Measurements from ENCODE around the gene SLC6A9. TPM values are rescaled to one million over a fixed set of nuclear protein-coding genes. Genes with fewer than 3 reads are reported as not detected.

SLC6A9 gene
- total and polyA plus RNA-seq, 2 donors = 6.1 to 19.8 TPM

DNA sequence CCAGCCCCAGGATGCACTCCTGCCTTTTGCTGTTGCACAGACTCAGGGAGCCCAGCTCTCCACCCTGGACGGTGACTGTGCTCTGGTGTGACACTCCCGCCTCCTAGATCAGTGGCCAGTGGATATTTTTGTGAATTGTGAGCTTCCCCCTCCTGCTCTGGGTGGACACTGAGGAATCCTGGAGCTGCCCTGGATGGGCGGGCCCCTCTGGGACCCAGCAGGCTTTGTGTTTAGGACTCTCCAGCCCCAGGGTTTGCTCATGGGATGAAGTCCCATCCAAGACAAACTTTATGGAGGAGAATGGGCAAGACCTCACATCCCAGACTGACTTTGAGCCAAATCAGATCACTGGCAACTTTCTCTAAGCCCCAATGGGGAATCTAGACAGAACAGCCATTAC is 16.1 kb downstream of the SLC6A9 start:
- DNase-seq (ENCODE audit: extremely low spot score) = no peak

DNA sequence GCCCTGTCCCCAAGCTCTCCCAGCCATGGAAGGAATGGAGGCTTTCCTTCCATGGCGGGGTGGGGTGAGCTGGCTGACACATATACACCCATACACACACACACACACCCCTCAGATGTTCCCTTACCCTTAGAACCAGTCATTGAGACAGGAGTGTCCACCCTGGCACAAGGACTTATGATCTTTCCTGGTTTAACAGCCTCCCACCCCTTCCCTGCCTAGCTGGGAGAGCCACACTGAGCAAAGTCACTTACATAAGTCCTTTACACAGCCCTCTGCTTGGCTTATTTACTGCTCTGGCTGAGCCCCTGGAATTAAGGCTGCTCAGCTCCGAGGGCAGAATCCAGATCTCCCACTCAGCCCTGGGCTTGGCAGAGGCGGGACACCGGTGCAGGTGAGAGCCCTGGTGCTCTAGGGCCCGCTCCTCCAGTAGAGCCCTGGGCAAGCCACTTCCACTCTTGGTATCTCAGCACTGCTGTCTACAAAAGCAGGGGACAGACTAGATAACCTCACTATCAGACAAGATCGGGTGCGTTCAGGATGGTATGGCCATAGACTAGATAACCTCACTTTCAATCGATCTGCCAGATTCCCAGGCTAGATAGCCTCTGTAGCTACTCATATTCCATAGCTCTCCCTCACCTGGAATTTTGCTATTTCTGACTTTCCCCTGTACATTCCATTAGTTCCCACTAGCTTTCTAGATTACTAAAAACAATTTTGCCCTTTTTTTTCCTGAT is 16.7 kb downstream of the SLC6A9 start:
- Histone ChIP-seq H3K4me1 (ENCODE audit: insufficient read depth) (no peaks in the 10 kb centered on the region), H3K27ac (ENCODE audit: low read depth) (no peak overlapping the region), H3K36me3 (ENCODE audit: insufficient read depth) (no peaks in the 10 kb centered on the region), H3K4me3 (ENCODE audit: low read depth, low read length) (no peak overlapping the region)
- 75% methylated on average over 8 of the region's 8 CpGs for WGBS
- no peak for DNase-seq (ENCODE audit: extremely low spot score)

More for the DNA sequence above, 16.1 kb downstream of the SLC6A9 start:
- 56% methylated on average over 3 of the region's 3 CpGs for WGBS
- Histone ChIP-seq H3K27ac (ENCODE audit: low read depth) (no peak overlapping the region), H3K4me3 (ENCODE audit: low read depth, low read length) (no peak overlapping the region), H3K36me3 (ENCODE audit: insufficient read depth) (no peaks in the 10 kb centered on the region), H3K4me1 (ENCODE audit: insufficient read depth) (no peaks in the 10 kb centered on the region)

DNA sequence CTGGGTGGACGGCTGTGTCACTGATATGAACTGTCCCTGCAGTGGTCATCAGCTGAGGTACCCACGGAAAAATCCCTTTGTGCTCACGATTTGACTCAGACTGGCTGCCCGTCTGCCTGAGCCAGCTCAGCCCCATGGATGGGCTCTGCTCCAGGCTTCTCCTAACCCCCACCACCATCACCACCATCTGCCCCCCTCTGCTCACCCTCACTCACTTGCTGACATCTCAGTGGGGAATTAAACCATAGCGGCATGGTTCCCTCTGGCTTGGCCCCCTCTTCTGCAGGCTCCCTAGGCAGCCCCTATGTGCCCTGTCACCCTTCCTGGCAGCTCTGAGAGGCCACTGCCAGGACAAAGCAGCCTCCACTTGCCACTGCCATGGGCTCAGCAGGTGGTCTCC is 17.3 kb downstream of the SLC6A9 start:
- WGBS = 71% methylated on average over 5 of the region's 5 CpGs
- H3K4me3 ChIP-seq (ENCODE audit: low read depth, low read length) = no peak overlapping the region
- H3K4me1 ChIP-seq (ENCODE audit: insufficient read depth) = no peaks in the 10 kb centered on the region
- no peak for DNase-seq (ENCODE audit: extremely low spot score)
- H3K27ac ChIP-seq (ENCODE audit: low read depth) = no peak overlapping the region
- no peaks in the 10 kb centered on the region for H3K36me3 ChIP-seq (ENCODE audit: insufficient read depth)

DNA sequence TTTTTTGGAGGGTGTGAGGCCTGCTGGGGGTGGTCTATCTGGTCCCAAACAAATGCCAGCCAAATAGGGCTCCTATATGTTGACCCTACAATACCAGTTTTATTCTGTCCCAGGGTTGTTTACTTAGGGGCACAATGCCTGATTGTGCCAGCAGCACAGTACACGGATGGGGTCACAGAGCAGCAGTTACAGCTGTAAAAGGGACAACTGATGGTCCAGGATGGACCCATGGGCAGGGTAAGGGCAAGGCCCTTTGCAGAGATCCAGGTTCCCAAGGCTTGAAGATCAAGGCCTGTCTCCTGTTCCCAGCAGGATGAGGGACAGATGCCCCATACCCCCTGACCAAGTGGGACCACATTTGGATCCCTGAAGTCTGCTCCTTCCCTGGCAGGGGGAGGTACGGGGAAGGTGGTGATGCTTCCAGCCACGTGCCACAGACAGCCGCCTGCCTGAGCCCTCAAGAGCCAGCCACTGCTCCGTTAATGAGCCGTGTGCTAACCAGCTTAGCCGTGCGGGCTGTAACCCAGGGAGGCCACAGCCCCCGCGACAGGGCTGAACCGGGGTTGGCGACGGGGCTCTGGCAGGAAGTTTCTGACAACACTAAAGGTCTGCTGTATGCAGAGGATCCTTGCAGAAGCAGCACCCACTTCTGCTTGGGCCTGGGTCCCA is 18.2 kb downstream of the SLC6A9 start:
- no peak for DNase-seq (ENCODE audit: extremely low spot score)
- no peak overlapping the region for H3K27ac ChIP-seq (ENCODE audit: low read depth)
- no peak overlapping the region for H3K4me3 ChIP-seq (ENCODE audit: low read depth, low read length)
- 74% methylated on average over 13 of the region's 13 CpGs for WGBS
- H3K36me3 ChIP-seq (ENCODE audit: insufficient read depth) = no peaks in the 10 kb centered on the region
- H3K4me1 ChIP-seq (ENCODE audit: insufficient read depth) = no peaks in the 10 kb centered on the region

DNA sequence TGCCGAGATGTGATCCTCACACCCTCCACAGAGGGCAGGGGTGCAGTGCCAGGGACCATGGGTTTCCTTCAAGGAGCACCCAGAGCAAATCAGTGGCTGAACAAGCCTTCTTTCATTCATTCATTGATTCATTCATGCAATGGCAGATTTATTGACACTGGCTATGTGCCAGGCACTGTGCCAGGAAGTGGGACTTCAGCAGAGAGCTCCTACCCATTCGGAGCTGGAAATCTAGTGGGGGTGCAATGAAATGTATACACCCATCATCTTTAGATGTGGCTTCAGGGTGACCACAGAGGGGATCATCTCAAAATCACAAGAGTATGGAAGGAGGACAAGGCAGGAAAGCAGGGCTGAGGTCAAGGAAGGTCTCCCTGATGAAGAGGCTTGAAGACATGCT is 18.9 kb downstream of the SLC6A9 start:
- Histone ChIP-seq H3K4me3 (ENCODE audit: low read depth, low read length) (no peak overlapping the region), H3K4me1 (ENCODE audit: insufficient read depth) (no peaks in the 10 kb centered on the region), H3K36me3 (ENCODE audit: insufficient read depth) (no peaks in the 10 kb centered on the region), H3K27ac (ENCODE audit: low read depth) (no peak overlapping the region)
- no peak for DNase-seq (ENCODE audit: extremely low spot score)
- WGBS = 75% methylated on average over 2 of the region's 2 CpGs

DNA sequence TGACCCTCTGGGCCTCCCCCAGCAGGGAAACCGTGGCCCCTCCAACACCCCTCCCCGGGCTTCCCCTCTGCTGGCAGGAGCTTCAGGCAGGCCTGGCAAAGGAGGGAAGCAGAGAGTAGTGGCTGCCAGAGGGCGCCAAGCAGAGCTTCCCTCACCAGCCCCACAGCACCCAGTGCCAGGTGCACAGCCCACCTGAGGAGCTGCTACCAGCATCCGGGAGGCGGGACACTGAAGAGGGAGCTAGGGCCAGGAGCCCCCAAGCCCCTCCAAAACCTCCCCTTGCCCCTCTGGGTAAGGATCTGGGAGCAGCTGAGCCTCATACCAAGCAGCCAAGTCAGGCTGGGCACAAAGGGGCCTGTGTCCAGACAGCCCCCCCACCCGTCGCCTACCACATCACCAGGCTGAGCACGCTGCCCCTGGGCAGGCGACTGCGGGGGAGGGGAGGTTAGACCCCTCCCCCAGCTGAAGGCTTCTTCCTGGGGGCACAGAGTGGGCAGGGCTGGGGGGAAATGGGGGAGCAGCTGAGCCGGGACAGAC is 20.3 kb downstream of the SLC6A9 start:
- Histone ChIP-seq H3K27ac (ENCODE audit: low read depth) (no peak overlapping the region), H3K4me1 (ENCODE audit: insufficient read depth) (no peaks in the 10 kb centered on the region), H3K4me3 (ENCODE audit: low read depth, low read length) (no peak overlapping the region), H3K36me3 (ENCODE audit: insufficient read depth) (no peaks in the 10 kb centered on the region)
- DNase-seq (ENCODE audit: extremely low spot score) = no peak
- 80% methylated on average over 11 of the region's 11 CpGs for WGBS

DNA sequence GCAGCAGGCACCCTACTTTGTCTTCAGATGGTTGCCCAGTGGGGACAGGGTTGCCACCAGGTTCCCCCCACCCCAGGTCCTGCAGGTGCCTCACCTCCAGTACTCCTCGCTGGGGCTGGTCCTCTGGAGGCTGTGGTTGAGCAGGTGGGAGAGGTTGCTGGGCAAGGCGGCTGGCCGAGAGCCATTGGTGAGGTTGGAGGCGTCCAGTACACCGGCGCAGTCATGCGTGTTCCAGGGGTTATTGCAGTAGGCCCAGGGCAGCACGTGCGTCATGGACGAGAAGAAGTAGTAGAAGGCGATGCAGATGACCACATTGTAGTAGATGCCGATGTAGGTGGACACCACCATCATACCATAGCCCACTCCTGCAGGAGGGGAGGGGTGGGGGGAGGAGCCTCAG is 23.0 kb downstream of the SLC6A9 start:
- Histone ChIP-seq H3K4me1 (ENCODE audit: insufficient read depth) (no peaks in the 10 kb centered on the region), H3K36me3 (ENCODE audit: insufficient read depth) (no peaks in the 10 kb centered on the region), H3K4me3 (ENCODE audit: low read depth, low read length) (no peak overlapping the region), H3K27ac (ENCODE audit: low read depth) (no peak overlapping the region)
- DNase-seq (ENCODE audit: extremely low spot score) = no peak
- 95% methylated on average over 12 of the region's 12 CpGs for WGBS

DNA sequence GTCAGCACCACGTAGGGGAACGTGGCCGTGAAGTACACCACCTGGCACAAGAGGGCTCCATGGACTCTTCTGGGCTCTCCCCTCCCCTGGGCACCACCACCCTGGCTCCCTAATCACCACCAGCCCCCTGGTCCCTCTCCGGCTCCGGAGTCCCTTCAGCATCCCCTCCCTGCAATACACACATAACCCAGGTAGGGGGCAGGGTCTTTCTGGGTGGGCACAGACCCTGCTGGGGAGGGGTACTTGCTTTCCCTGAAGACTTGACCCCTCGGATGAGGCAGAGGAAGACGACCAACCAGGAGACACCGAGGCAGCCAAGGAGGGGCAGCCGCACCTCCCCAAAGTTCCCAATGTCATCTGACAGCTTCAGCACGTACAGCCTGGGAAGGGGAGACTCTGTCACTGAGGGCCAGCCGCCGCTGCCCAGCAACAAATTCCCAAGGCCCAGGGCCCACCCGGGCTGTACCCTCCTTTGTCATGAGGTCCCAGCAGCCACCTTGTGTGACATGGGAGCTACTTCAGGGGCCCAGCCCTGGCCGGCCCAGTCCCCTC is 28.6 kb downstream of the SLC6A9 start:
- DNase-seq (ENCODE audit: extremely low spot score) = no peak
- Histone ChIP-seq H3K36me3 (ENCODE audit: insufficient read depth) (no peaks in the 10 kb centered on the region), H3K4me1 (ENCODE audit: insufficient read depth) (no peaks in the 10 kb centered on the region), H3K27ac (ENCODE audit: low read depth) (no peak overlapping the region), H3K4me3 (ENCODE audit: low read depth, low read length) (no peak overlapping the region)
- 84% methylated on average over 14 of the region's 14 CpGs for WGBS

DNA sequence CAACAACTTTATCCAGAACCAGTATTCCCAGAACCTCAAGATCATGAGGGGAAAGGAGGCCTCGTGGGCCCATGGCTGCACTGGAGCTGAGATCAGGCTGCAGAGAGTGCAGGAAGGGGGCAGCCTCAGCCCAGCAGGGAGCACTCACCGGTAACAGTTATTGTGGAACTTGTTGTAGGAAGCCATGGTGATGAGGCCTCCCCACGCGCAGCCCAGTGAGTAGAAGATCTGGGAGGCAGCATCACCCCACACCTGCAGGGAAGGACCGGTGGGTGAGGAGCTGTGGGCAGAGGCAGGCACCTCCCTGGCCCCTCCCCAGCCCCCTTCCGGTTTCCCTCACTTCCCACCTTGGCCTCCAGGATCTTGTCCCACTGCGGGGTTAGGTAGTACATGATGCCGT is 29.1 kb downstream of the SLC6A9 start:
- 89% methylated on average over 8 of the region's 8 CpGs for WGBS
- DNase-seq (ENCODE audit: extremely low spot score) = no peak
- no peak overlapping the region for H3K4me3 ChIP-seq (ENCODE audit: low read depth, low read length)
- no peaks in the 10 kb centered on the region for H3K4me1 ChIP-seq (ENCODE audit: insufficient read depth)
- no peak overlapping the region for H3K27ac ChIP-seq (ENCODE audit: low read depth)
- no peaks in the 10 kb centered on the region for H3K36me3 ChIP-seq (ENCODE audit: insufficient read depth)

DNA sequence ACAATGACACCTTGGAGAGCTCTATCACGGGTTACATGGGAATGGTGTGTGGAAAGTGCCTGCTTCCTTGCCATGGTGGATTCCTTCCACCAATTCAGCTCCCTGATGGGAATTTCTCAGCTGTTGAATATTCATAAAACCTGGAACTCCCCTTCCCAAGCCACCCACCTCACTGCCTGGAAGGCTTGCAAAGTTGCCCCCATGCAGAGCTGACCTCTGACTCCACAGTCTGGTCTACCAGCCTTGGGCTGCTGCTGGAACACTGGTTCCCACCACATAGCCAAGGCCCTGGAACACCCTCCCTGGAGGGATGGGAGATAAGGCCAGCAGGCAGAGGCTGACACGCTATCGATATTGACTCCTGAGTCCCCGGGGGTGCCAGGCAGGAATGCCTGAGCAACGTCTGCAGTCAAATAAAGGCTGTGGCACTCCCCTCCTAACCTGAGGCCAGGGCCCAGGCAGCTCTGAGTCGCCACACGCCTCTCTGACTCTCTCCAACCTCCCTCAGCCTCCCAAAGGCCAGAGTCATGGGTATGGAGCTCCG is 31.1 kb downstream of the SLC6A9 start:
- H3K4me1 ChIP-seq (ENCODE audit: insufficient read depth) = no peaks in the 10 kb centered on the region
- no peaks in the 10 kb centered on the region for H3K36me3 ChIP-seq (ENCODE audit: insufficient read depth)
- H3K27ac ChIP-seq (ENCODE audit: low read depth) = no peak overlapping the region
- 86% methylated on average over 8 of the region's 8 CpGs for WGBS
- DNase-seq (ENCODE audit: extremely low spot score) = no peak
- no peak overlapping the region for H3K4me3 ChIP-seq (ENCODE audit: low read depth, low read length)

DNA sequence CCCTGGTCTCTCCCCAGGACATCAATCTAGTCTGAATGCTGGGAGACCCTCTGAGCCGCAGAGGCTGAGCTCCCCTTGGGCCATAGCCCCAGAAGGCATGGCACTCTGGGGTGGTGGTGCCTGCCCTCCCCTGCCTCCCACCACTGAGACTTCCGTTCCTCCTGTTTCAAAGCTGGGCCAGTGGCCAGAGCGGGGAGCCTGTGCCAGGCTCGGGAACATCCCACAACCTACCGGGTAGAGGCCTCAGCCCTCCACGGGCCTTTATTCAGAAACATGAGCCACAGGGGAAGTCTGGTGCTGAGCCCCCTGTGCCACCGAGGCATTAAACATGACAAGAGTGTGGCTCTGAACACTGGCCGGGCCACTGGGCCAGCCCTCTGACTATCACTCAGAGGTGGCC is 31.8 kb downstream of the SLC6A9 start:
- no peak for DNase-seq (ENCODE audit: extremely low spot score)
- no peak overlapping the region for H3K27ac ChIP-seq (ENCODE audit: low read depth)
- no peaks in the 10 kb centered on the region for H3K36me3 ChIP-seq (ENCODE audit: insufficient read depth)
- H3K4me3 ChIP-seq (ENCODE audit: low read depth, low read length) = no peak overlapping the region
- no peaks in the 10 kb centered on the region for H3K4me1 ChIP-seq (ENCODE audit: insufficient read depth)
- WGBS = 81% methylated on average over 8 of the region's 8 CpGs

DNA sequence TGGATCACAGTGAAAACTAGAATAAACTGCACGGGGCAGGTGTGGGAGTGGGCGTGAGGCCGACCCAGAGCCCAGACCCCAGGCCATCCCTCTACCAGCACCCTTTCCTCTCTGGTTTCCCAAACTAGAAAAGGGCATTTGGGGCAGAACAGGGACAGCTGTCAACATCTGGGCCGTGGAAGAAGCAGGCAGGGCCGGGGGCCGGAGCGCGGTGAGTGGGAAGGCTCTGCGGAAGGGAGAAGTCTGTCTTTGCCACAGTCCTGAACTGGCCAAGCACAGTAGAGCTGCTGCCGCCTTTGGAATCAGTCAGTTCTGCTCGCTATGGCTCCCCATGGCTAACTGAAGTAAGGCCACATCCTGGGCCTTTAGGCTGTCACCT is 33.3 kb downstream of the SLC6A9 start:
- no peaks in the 10 kb centered on the region for H3K36me3 ChIP-seq (ENCODE audit: insufficient read depth)
- WGBS = 84% methylated on average over 11 of the region's 11 CpGs

DNA sequence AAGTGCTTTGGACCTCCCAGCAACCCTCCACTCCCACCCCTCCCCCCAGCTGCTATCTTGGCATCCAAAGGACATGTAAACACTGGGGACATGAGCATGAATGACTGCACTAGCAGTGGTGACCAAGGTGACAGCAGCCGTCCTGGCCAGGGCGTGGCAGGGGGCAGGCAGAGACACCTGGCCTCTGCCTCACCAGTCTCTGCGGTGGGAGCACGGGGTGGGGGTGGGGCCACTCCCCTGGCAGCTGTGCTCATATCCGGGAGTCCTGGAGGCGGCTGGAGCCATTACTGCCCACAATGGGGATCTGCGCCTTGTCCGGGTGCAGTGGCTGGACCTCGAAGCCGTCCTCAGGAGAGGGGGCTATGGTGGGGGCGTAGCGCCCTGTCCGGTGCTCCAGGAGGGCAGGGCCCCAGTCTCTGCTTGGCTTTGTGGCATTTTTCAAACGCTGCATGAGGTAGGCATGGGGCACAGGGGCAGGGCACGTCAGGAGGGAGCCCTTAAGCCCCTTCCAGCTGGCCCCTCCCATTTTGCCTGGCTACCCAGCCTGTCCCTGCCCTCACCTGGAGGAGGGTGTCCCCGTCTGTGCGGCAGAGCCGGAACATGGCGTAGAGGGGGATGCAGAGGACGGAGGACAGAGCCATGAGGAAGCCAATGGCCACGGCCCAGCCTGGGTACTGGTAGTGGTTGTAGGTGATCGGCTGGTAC is 33.8 kb downstream of the SLC6A9 start:
- Histone ChIP-seq H3K27ac (ENCODE audit: low read depth) (no peak overlapping the region), H3K4me1 (ENCODE audit: insufficient read depth) (no peaks in the 10 kb centered on the region), H3K36me3 (ENCODE audit: insufficient read depth) (no peaks in the 10 kb centered on the region), H3K4me3 (ENCODE audit: low read depth, low read length) (no peak overlapping the region)
- no peak for DNase-seq (ENCODE audit: extremely low spot score)
- 84% methylated on average over 22 of the region's 22 CpGs for WGBS

More for the DNA sequence above, 33.3 kb downstream of the SLC6A9 start:
- H3K27ac ChIP-seq (ENCODE audit: low read depth) = no peak overlapping the region
- no peak overlapping the region for H3K4me3 ChIP-seq (ENCODE audit: low read depth, low read length)
- no peak for DNase-seq (ENCODE audit: extremely low spot score)
- H3K4me1 ChIP-seq (ENCODE audit: insufficient read depth) = no peaks in the 10 kb centered on the region

Measured in urinary bladder (tissue), 4 donors.